Umbilical cord (tissue), 2 donors: ENCODE results near the gene MFSD12. TPM values are rescaled to one million over a fixed set of nuclear protein-coding genes. Genes with fewer than 3 reads are reported as not detected.
"Not testable (repeated sequence)": the region's sequence is repeated elsewhere in the genome, so short reads cannot be mapped to it uniquely, and the experiment has no call there.

Source experiments
- DNase-seq: peaks from one replicate; pipeline ENCODE4 v3.0.0-alpha.2; 2015; ENCODE audit warnings: low spot score
- total RNA-seq: library from RNA; depleted of rRNA; stranded (reverse); fragments of >200 nt; gene quantifications from one replicate; pipeline ENCODE4 v1.2.3, GENCODE V29; 2014; ENCODE audit warnings: low replicate concordance; ENCODE audit not compliant: insufficient read depth

Gene MFSD12
- total RNA-seq, 1 donor from 2014 or later = 69.6 TPM

DNA sequence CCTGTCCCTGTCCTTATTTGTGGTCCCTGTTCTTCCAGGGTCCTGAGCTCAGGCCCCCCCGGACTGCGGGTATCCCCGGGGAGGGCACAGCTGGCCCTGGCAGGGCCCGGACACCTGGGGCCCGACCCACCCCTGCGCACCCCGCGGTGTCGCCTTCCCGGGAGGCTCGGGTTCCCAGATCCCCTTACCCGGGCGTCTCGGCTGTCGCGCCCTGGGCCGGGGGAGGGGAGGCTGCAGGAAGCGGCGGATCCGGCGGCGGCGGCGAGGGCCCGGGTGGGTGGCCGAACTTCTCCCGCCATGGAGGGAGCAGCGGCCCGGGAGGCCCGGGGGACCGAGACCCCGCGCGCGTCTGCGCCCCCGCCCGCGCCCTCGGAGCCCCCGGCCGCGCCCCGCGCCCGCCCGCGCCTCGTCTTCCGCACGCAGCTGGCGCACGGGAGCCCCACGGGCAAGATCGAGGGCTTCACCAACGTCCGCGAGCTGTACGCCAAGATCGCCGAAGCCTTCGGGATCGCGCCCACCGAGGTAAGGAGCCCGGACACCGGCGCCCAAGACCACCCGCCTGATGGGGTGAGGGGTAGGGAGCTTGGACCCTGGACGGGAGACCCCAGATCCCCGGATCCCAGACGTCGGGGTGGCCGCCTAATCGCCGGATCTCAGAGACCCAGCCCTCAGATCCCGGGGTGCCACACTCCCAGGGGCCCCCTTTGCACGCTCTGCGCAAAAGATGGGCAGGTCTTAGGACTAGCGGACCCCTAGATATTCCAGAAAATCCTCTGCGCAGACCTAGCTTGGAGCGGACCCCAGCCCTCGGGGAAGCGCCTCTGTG lies 28.1 kb upstream of the MFSD12 start, which contains the start of gene GIPC3:
GIPC3 (plus strand) TSS at position 178 of the 826 bp plus-strand sequence; CDS start at position 298, 120 bp downstream.
- DNase-seq = no peak

DNA sequence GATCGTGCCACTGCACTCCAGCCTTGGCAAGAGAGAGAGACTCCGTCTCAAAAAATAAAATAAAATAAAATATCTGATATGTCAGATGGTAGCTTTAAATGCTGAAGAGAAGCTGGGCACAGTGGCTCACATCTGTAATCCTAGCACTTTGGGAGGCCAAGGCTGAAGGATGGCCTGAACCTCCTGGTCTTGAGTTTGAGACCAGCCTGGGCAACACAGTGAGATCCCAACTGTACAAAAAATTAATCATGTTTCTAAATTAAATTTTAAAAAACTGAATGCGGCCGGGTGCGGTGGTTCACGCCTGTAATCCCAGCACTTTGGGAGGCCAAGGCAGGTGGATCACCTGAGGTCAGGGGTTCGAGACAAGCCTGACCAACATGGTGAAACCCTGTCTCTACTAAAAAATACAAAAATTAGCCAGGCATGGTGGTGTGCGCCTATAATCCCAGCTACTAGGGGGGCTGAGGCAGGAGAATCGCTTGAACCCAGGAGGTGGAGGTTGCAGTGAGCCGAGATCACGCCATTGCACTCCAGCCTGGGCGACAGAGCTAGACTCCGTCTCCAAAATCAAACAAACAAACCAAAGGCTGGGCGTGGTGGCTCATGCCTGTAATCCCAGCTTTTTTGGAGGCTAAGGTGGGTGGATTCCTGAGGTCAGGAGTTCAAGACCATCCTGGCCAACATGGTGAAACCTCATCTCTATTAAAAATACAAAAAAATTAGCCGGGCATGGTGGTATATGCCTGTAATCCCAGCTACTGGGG lies 26.8 kb upstream of the MFSD12 start:
- not testable (repeated sequence) for DNase-seq

DNA sequence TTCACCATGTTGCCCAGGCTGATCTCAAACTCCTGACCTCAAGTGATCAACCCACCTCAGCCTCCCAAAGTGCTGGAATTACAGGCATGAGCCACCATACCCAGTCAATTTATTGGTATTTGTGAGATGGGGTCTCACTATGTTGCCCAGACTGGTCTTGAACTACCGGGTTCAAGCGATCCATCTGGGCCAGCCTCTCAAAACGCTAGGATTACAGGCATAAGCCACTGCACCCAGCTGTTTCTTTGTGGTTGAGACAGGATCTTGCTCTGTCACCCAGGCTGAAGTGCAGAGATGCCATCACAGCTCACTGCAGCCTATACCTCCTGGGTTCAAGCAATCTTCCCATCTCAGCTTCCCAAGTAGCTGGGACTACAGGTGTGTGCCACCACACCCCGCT lies 24.4 kb upstream of the MFSD12 start:
- DNase-seq = not testable (repeated sequence)

DNA sequence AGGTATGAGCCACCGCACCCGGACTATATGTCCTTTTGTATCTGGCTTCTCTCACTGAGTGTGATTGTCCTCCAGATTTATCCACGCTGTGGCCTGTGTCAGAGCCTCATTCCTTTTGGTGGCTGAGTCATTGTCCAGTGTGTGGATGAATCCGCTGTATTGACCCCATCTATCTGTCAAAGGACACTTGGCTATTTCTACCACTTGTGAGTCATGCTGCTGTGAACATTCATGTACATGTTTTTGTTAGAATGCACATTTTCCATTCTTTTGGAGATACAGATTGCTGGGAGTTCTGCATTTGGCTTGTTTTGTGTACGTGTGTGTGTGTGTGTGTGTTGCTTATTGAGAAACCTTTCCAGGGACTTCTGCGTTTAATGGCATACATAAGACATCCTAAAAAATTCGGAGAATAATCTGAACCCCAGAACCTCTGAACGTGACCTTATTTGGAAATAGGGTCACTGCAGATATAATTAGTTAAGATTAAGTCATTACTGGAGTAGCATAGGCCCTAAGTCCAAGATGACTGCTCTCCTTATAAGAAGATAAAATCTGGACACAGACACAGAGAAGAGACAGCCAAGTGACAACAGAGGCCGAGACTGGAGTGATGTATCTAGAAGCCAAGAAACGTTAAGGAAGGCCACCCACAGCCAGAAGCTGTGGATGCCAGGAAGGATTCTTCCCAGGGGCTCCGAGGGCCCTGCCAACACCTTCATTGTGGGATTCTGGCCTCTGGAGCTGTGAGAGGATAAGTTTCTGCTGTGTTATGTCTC lies 23.0 kb upstream of the MFSD12 start:
- peak; percentile 45 for DNase-seq

DNA sequence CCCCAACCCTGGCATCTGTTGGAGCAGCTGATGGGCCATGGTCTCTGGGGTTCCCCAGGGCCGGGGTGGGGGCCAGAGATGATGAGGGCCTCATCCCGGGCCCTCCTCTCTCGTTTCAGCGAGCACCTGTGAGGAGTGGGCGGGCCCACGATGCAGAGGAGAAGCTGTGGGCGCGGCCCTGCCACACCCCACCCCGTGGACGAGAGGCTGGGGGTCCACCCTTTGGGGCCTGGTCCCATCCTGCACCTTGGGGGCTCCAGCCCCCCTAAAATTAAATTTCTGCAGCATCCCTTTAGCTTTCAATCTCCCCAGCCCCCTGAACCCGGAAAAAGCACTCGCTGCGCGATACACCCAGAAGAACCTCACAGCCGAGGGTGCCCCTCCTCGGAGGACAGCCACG lies 21.0 kb upstream of the MFSD12 start:
- no peak for DNase-seq

DNA sequence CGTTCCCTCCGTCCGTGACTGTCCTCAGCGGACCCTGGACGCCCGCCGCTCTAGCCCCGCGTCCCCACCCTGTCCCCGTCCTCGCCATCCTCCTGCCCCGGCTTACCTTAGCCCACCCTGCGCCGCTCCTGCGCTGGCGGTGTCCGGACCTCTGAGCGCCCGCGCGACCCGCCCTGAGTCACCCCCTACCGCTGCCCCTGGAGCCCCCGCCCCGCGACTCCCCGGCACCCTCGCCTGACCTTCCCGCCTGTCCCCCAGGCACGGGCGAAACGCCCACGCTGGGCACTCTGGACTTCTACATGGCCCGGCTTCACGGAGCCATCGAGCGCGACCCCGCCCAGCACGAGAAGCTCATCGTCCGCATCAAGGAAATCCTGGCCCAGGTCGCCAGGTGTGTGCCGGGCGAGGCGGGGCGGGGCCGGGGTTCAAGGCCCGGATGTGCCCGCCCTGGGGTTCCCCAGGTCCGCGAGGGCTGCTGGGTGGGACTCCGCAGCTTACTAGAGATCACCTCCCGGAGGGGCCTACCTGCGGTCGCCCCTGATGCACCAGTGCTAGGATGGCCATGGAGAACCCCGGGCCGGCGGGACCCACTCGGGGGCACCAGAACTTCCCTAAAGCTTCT lies 20.4 kb upstream of the MFSD12 start:
- DNase-seq = no peak

DNA sequence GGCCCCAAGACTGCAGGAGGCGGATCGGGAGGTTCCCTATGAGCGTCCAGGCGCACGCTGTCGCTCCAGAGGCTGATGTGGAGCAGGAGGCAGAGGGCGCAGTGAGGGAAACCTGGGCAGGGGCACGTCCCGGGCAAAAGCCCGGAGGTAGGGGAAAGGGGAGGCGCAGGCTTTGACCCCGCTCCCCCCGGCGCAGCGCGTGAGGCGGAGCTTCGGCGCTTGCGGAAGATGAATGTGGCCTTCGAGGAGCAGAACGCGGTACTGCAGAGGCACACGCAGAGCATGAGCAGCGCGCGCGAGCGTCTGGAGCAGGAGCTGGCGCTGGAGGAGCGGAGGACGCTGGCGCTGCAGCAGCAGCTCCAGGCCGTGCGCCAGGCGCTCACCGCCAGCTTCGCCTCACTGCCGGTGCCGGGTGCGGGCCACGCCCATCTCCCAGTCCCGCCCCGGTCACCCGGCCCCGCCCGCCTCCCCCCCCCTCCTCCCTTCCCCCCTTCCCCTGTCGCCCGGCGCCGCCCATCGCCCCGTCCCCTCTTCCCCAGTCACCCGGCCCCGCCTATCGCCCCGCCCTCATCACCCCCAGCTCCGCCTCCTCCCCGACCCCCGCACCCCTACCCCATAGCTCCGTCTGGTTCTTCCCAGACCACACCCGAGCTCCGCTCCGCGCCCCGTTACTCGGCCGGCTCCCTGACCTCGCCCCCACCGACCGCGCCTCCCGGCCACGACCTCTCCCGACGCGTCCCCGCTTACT lies 19.5 kb upstream of the MFSD12 start:
- DNase-seq = peak; percentile 78

DNA sequence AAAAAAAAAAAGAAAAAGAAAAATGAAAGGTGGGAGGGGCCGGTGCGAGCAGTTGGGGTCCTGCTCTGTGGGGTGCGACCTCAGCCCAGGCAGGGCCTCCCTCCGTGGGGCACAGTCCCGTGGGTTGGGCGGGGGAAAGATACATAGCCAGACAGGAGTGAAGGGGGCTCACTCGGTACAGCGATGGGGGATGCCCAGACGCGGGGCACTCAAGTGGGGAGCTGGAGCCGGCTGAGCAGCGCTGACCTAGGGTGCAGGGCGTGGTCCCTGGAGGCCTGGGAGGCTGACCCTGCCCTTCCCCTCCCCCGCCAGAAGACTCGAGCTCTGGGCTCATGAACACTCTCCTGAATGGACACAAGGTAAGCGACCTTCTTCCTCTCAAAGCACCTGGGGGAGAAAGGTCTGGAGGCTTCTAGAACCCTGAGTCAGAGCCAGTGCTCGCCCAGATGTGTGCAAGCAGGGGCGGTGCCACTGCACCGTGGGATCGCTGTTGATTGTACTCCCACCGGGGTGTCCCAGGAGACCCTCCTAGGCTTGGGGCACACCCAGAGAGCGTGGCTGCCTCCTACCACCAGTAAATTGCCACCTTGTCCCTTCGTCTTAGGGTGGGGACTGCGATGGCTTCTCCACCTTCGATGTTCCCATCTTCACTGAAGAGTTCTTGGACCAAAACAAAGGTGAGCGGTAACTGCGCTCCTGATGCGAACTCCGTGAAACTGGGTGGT lies 18.7 kb upstream of the MFSD12 start:
- no peak for DNase-seq

DNA sequence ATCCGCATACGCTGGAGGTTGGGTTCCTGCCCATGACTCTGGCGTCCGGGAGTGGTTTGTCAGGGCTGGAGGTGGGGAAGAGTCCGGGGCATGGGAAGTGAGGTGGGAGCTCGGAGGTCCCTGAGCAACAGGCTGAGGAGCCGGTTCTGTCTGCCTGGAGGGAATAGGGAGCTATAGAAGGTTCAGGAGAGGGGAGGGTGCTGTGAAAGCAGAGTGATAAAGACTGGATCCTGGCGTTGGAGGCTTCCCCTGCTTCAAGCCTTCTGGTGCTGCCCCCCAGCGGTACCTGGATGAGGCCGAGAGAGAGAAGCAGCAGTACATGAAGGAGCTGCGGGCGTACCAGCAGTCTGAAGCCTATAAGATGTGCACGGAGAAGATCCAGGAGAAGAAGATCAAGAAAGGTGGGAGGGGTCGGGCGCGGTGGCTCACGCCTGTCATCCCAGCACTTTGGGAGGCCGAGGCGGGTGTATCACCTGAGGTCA lies 17.9 kb upstream of the MFSD12 start:
- no peak for DNase-seq

DNA sequence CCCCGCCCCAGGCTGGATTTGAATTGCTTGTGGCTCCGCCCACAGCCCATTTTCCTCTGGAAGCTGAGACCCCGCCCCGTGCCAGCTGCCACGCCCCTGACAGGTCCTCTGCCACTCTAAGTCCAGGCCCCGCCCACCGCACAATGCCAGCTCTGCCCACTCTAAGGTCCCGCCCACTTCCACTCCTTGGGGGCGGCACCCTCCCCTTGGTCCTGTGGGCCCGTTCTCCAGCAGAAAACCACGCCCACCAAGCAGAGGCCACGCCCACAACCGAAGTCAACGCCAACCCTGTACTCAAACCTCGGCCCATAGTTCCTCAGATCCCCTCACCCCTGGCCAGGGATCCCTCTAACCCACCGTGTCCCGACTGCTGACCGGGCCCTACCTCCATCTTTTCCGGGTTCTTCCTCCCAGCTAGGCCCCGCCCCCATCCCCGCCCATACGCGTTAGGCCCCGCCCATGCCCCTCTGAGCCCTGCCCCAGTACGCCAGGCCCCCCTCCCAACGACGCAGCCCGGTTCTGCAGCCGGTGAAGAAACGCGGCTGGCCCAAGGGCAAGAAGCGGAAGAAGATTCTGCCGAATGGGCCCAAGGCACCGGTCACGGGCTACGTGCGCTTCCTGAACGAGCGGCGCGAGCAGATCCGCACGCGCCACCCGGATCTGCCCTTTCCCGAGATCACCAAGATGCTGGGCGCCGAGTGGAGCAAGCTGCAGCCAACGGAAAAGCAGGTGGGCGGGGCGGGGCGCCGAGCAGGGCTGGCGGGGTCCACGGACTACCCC lies 16.7 kb upstream of the MFSD12 start:
- DNase-seq = peak; percentile 82

DNA sequence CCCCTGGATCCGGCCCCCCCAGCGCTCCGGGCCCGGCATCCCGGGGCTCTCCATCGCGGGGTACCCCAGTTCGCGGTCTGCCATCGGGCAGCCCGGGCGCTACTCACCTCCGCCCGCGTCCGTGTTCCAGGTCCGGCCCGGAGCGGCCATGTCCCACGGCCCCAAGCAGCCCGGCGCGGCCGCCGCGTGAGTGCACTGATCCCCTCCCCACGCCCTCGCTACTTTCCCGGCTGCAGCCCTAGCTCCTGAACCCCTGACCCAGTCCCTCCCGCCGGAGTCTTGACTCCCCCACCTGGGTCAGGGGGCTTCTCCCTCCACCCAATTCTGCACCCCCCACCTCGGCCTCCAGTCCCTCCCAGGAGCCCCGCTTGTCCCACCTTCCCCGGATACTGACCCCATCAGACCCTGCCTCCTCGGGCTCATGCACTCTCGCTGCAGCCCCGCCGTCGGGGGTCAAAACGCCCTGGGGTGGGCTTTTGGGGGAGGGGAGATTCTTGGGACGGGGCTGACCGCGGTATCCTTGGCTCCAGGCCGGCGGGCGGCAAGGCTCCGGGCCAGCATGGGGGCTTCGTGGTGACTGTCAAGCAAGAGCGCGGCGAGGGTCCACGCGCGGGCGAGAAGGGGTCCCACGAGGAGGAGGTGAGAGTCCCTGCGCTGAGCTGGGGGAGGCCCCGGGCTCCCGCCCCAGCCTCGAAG lies 15.9 kb upstream of the MFSD12 start:
- peak; percentile 31 for DNase-seq

DNA sequence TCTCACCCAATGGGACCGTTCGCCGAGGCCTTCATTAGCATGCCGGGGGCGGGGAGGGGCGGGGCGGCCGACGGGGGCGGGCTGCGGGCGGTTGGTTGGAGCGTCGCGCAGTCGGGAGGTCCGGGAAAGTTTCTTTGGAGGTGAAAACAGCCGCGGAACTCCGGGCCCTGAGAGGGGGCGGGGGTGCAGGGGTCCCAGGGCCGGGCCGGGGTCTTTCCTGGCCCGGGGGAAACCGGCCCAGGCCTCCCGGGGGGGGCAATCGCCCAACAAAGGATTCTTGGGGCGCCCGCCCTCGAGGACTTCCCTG lies 15.4 kb upstream of the MFSD12 start, which contains the start of gene HMG20B:
HMG20B (plus strand) TSS at position 90 of the 307 bp plus-strand sequence. CDS start 366 bp downstream, outside the sequence.
- DNase-seq = no peak

DNA sequence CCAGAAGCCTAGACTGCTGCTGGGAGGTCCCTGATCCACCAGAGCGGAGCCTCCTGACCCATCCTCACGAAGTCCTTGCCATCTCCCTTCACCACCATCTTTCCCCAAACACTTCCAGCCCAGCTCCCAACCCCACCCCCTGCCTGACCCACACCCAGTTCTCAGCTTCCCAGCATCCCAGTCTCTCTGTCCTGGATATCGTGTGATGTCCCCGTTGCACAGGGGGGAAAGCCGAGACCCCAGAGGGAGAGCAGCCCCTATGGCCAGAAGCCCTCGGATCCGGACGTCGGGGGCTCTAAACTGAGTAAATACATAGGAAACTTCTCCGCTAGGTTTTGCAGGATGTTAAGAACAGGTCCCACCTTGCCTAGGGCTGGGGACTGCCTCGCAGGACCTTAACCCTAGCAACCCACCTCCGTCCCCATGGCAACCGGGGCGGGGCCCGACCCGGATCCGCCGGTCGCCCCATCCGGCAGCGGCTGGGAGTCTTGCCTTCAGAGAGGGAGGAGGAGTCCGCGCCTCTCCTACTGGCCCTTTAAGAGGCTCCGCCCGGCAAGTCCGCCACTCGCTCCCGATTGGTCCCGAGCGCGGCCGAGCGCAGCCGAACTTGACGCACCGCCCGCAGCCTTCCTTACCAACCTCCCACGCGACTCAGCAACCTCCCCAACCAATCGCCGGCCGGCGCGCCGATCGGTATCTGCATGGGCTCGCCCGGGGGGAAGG lies 14.9 kb upstream of the MFSD12 start:
- peak; percentile 100 for DNase-seq

DNA sequence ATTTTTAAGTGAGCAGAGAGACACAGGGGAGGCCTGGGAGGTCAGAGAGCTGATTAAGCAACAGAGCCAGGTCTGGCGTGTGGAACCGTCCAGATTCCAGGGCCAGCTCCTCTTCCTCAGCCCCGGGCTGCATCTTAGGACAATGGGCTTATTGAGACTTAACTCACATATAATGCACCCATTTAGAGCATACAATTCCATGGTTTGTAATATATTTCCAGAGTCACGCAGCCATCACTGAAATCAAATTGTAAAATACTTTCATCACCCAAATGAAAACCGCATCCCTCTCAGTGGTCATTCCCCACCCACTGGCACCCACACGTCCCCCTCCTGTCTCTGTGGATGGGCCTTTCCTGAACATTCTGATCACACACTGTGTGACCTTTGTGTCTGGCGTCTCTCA lies 13.2 kb upstream of the MFSD12 start:
- no peak for DNase-seq

DNA sequence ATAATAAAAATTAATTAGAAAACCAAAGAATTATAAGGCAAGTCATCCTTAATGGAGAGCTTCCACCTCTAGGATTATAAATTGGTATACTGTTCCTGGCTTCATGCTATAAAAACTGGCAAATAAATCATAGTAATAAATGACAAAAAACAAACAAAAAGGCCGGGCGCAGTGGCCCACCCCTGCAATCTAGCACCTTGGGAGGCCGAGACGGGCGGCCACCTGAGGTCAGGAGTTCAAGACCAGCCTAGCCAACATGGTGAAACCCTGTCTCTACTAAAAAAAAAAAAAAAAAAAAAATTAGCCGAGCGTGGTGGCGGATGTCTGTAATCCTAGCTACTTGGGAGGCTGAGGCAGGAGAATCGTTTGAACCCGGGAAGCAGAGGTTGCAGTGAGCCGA lies 12.7 kb upstream of the MFSD12 start:
- DNase-seq = not testable (repeated sequence)

DNA sequence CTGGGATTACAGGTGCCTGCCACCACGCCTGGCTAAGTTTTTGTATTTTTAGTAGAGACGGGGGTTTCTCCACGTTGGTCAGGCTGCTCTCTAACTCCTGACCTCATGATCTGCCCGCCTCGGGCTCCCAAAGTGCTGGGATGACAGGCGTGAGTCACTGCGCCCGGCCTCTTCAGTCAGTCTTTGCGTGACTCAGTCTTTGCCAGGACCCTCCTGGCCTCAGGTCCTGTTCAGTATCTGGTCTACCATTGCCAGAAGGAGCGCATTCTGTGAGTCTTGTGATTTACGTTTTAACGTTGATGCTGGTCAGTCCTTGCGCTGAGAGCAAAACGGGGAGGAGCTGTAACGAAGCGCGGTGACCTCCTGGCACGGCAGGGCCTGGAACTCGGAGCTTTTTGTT lies 7.8 kb upstream of the MFSD12 start:
- no peak for DNase-seq

DNA sequence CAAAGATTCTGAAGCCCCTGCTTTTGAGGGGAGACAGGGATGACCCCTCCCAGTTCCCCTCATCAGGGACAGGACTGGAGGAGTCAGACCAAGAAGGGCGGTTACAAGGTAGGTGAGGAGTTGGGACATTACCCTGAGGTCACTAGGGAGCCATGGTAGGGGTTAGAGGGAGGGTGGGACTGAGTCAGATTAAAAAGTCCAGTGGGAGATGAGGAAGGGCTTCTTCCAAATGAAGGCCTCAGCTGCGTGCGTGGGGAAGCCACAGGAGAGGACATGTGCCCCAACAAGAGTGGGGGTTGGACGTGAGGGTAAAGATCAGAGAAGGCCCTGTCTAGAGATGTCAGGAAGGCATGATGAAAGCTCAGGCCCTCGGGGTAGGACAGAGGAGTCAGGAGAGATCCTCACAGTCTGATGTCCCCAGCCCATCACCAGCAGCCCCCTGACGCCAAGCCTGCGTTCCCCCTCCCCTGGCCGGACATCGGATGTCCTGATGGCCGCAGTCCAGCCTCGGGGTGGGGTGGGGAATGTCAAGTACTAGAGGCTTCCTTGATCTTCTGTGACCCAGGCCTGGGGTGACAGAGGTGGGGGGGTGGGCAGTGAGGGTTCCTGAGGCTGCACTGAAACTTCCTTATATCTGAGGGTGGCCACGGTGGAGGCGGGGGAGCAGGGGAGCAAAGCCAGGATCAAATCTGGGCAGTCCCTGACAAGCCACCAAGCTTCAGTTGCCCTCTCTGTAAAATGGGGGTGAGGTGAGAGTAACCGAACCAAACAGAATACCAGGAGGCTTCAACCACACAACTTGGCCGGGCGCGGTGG lies 6.5 kb upstream of the MFSD12 start:
- DNase-seq = no peak
